ENCODE results near the gene CDK6.
"Not testable (repeated sequence)": the region's sequence is repeated elsewhere in the genome, so short reads cannot be mapped to it uniquely, and the experiment has no call there.

Gene CDK6

GRCh38 chr7:92836489-92836999 lies at the start of gene CDK6:
Gene CDK6 (minus strand): TSS chr7:92836573. CDS start chr7:92833323, 3,250 bp downstream.
- DNase-seq (ENCODE audit: low read depth in 2 of 2): peak in 1 of 2 donors; percentile 67

GRCh38 chr7:92886039-92886438 lies 49.7 kb upstream of the CDK6 start:
- DNase-seq (ENCODE audit: low read depth in 2 of 2): not testable (repeated sequence)

- no peak for DNase-seq (ENCODE audit: low read depth in 2 of 2)
These were observed 47.8 kb upstream of the CDK6 start for GRCh38 chr7:92884218-92884617.

GRCh38 chr7:92882760-92883159 lies 46.4 kb upstream of the CDK6 start:
- no peak for DNase-seq (ENCODE audit: low read depth in 2 of 2)

GRCh38 chr7:92881091-92881485 lies 44.7 kb upstream of the CDK6 start:
- DNase-seq (ENCODE audit: low read depth in 2 of 2): no peak

GRCh38 chr7:92880212-92881090 lies 44.1 kb upstream of the CDK6 start:
- no peak for DNase-seq (ENCODE audit: low read depth in 2 of 2)

- DNase-seq (ENCODE audit: low read depth in 2 of 2): no peak
These were observed 41.0 kb upstream of the CDK6 start for GRCh38 chr7:92877367-92877766.

- DNase-seq (ENCODE audit: low read depth in 2 of 2): no peak
These were observed 40.5 kb upstream of the CDK6 start for GRCh38 chr7:92876836-92877235.

GRCh38 chr7:92875719-92876118 lies 39.3 kb upstream of the CDK6 start:
- DNase-seq (ENCODE audit: low read depth in 2 of 2): no peak

- no peak for DNase-seq (ENCODE audit: low read depth in 2 of 2)
These were observed 38.8 kb upstream of the CDK6 start for GRCh38 chr7:92875173-92875572.

GRCh38 chr7:92874567-92874966 lies 38.2 kb upstream of the CDK6 start:
- no peak for DNase-seq (ENCODE audit: low read depth in 2 of 2)

- DNase-seq (ENCODE audit: low read depth in 2 of 2): no peak
These were observed 37.4 kb upstream of the CDK6 start for GRCh38 chr7:92873776-92874175.

GRCh38 chr7:92872701-92873100 lies 36.3 kb upstream of the CDK6 start:
- DNase-seq (ENCODE audit: low read depth in 2 of 2): no peak

- DNase-seq (ENCODE audit: low read depth in 2 of 2): no peak
These were observed 32.4 kb upstream of the CDK6 start for GRCh38 chr7:92868683-92869293.

GRCh38 chr7:92864169-92864568 lies 27.8 kb upstream of the CDK6 start:
- DNase-seq (ENCODE audit: low read depth in 2 of 2): peak in 1 of 2 donors; percentile 1

- DNase-seq (ENCODE audit: low read depth in 2 of 2): no peak
These were observed 20.1 kb upstream of the CDK6 start for GRCh38 chr7:92856436-92856835.

GRCh38 chr7:92854501-92855238 lies 18.3 kb upstream of the CDK6 start:
- no peak for DNase-seq (ENCODE audit: low read depth in 2 of 2)

- DNase-seq (ENCODE audit: low read depth in 2 of 2): no peak
These were observed 15.4 kb upstream of the CDK6 start for GRCh38 chr7:92851732-92852131.

GRCh38 chr7:92850516-92850915 lies 14.1 kb upstream of the CDK6 start:
- no peak for DNase-seq (ENCODE audit: low read depth in 2 of 2)

- DNase-seq (ENCODE audit: low read depth in 2 of 2): no peak
These were observed 12.9 kb upstream of the CDK6 start for GRCh38 chr7:92849322-92849721.

- DNase-seq (ENCODE audit: low read depth in 2 of 2): no peak
These were observed 12.5 kb upstream of the CDK6 start for GRCh38 chr7:92848851-92849250.

GRCh38 chr7:92848441-92848840 lies 12.1 kb upstream of the CDK6 start:
- no peak for DNase-seq (ENCODE audit: low read depth in 2 of 2)
